NCI-H446 (cell line): Measurements from ENCODE around the gene TEKT1.
"Not testable (repeated sequence)": the region's sequence is repeated elsewhere in the genome, so short reads cannot be mapped to it uniquely, and the experiment has no call there.

Experiments
- DNase-seq, 2 experiments: peaks; one replicate each; lab custom pipeline; 2025; lab: John Stamatoyannopoulos, UW

Gene TEKT1

GRCh38 chr17:6815775-6816174 is 15.8 kb downstream of the TEKT1 start:
- no peak for DNase-seq

- DNase-seq = no peak
Measured at GRCh38 chr17:6812295-6812694, 19.2 kb downstream of the TEKT1 start.

- no peak for DNase-seq
Measured at GRCh38 chr17:6811510-6811909, 20.0 kb downstream of the TEKT1 start.

- DNase-seq = no peak
Measured at GRCh38 chr17:6800422-6801027, 31.0 kb downstream of the TEKT1 start.

GRCh38 chr17:6799738-6800137 is 31.8 kb downstream of the TEKT1 start:
- no peak for DNase-seq

- DNase-seq = no peak
Measured at GRCh38 chr17:6797718-6798351, 33.7 kb downstream of the TEKT1 start.

- DNase-seq = no peak
Measured at GRCh38 chr17:6796887-6797490, 34.5 kb downstream of the TEKT1 start.

- no peak for DNase-seq
Measured at GRCh38 chr17:6796017-6796886, 35.3 kb downstream of the TEKT1 start.

GRCh38 chr17:6793748-6794493 is 37.6 kb downstream of the TEKT1 start:
- no peak for DNase-seq

GRCh38 chr17:6789146-6789545 is 42.4 kb downstream of the TEKT1 start:
- no peak for DNase-seq

GRCh38 chr17:6787081-6787693 is 44.3 kb downstream of the TEKT1 start:
- DNase-seq = no peak

GRCh38 chr17:6786618-6787017 is 44.9 kb downstream of the TEKT1 start:
- DNase-seq = no peak

- no peak for DNase-seq
Measured at GRCh38 chr17:6782244-6782643, 49.3 kb downstream of the TEKT1 start.

GRCh38 chr17:6780886-6781285 is 50.6 kb downstream of the TEKT1 start:
- DNase-seq = no peak

GRCh38 chr17:6780001-6780400 is 51.5 kb downstream of the TEKT1 start:
- DNase-seq = no peak

- DNase-seq = no peak
Measured at GRCh38 chr17:6779411-6779810, 52.1 kb downstream of the TEKT1 start.

GRCh38 chr17:6775871-6776405 is 55.6 kb downstream of the TEKT1 start, which contains the start of gene FBXO39:
Gene FBXO39, plus strand, starts transcription at chr17:6776215. Its CDS starts 3,654 bp downstream, at chr17:6779869.
- DNase-seq = no peak

- not testable (repeated sequence) for DNase-seq
Measured at GRCh38 chr17:6774906-6775305, 56.6 kb downstream of the TEKT1 start.

GRCh38 chr17:6772016-6772415 is 59.5 kb downstream of the TEKT1 start:
- DNase-seq = no peak

GRCh38 chr17:6768447-6768846 is 63.1 kb downstream of the TEKT1 start:
- DNase-seq = no peak

- DNase-seq = no peak
Measured at GRCh38 chr17:6761779-6762178, 69.8 kb downstream of the TEKT1 start.
